Measurements from ENCODE around the gene SRSF1.

DNA sequence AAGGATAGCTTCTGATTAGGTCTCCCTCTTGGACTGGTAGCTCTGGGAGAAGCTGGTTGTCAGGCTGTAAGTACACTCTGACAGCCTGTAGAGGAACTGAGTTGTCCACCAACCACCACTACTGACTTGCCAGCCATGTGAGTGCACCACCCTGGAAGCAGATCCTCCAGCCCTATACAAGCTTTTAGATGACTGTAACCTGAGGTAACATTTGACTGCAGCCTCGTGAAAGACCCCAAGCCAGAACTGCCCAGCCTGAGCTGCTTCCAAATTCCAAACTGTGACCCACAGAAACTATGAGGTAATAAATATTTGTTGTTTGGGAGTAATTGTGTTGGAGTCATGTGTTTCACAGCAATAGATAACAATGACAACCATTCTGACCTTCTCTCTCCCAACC lies 45.4 kb upstream of the SRSF1 start:
- TF ChIP-seq, protein P1, sequence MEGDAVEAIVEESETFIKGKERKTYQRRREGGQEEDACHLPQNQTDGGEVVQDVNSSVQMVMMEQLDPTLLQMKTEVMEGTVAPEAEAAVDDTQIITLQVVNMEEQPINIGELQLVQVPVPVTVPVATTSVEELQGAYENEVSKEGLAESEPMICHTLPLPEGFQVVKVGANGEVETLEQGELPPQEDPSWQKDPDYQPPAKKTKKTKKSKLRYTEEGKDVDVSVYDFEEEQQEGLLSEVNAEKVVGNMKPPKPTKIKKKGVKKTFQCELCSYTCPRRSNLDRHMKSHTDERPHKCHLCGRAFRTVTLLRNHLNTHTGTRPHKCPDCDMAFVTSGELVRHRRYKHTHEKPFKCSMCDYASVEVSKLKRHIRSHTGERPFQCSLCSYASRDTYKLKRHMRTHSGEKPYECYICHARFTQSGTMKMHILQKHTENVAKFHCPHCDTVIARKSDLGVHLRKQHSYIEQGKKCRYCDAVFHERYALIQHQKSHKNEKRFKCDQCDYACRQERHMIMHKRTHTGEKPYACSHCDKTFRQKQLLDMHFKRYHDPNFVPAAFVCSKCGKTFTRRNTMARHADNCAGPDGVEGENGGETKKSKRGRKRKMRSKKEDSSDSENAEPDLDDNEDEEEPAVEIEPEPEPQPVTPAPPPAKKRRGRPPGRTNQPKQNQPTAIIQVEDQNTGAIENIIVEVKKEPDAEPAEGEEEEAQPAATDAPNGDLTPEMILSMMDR (IDR thresholded peaks at IDR 0.05): no peak
- TF ChIP-seq POLR2A (IDR thresholded peaks at IDR 0.05): no peak
